Measurements from ENCODE around the gene BPIFB6.
"Not testable (repeated sequence)": the region's sequence is repeated elsewhere in the genome, so short reads cannot be mapped to it uniquely, and the experiment has no call there.

Gene BPIFB6

DNA sequence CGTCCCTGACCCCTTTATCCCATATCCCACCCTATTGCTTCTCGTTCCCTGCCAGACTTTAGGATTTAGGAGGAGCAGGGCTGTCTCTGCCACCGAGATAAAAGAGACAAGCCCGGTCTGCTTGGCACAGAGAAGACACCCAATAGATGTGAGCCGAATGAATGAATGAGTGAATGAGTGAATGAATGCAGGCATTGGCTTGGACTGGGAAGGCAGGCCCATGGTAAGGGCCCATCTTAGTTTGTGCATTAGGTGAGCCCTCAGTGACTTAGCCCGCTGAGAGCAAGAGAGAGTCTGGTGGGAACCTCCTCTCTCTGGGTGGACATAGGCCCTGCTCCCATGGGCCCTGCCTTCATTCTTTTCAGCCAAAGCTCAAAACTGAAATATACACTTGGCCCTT, 879 bp upstream of the BPIFB6 start:
- DNase-seq (ENCODE audit: low spot score), result no peak

DNA sequence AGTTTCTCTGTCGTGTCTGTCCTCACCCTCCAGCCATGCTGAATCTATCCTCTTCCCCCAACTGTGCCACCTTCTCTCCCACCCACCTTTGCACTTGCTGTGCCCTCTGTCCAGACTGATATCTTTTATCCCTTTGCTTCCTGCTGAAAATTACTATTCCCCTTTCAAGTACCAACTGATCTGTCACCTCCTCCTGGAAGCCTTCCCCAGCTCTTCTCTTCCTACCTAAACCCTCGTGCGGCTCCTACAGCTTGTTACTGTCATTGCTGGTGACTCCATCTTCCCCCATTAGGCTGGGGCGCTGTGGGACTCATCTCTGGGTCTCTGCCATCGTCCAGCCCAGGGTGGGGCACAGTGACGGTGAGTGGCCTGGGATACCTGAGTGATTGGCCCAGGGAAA, 1.1 kb downstream of the BPIFB6 start:
- DNase-seq (ENCODE audit: low spot score), result no peak

DNA sequence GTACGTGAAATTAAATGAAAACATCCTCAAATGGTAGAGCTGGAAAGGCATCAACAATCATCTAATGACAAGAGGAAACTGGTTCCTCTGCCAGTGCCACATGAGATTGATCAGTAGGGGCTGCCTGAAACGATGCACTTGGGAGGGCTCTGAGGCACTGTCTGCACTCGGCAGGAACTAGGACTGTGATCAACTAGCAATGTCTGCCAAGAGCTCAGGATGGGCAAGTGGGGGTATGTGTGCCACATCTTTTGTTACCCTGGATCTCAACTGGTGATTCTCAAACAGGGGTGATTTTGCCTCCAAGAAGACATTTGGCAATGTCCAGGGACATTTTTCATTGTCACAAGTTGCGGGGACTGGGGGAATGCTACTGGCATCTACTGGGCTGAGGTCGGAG, 1.9 kb downstream of the BPIFB6 start:
- no peak for DNase-seq (ENCODE audit: low spot score)

DNA sequence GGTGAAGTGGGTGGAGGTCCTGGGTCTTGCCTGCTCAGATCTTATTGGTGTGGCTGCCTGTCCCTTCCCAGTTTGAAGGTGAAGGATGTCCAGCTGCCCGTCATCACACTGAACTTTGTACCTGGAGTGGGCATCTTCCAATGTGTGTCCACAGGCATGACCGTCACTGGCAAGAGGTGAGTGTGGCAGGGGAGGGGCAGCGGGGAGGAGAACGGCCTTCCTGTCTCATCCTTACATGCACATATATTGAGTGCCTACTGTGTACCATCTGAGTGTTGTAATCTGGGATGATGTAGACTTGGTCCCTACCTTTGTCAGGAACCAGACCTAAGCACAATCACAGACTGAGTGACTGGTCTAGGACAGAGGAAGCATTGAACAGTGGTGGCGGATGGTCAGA, 2.7 kb downstream of the BPIFB6 start:
- DNase-seq (ENCODE audit: low spot score), result no peak

DNA sequence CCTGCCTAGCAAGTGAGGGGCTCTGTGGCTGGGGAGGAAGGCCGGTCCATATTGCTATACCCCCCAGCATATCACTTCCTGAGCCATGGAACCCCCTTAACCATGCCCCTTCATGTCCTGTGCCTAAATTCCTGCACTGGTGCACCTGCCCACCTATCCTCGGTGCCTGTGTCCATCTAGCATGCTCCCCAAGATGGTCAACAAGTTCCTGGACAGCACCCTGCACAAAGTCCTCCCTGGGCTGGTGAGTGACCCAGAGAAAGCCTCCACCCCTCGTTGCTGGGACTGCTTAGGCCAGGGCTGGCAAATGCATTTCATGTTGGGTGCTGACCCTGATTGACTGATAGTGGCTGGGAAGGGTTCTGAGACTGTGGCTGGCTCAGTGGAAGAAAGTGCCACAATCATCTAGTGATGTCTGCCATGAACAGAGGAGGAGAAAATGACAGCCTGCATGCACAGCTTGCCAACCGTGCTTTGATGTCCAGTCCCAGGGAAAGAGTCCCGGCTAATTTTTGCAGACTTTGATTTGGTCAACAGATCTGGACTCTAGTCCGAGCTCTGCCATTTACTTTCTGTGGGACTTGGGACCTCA, 3.5 kb downstream of the BPIFB6 start:
- DNase-seq (ENCODE audit: low spot score), result no peak

- DNase-seq (ENCODE audit: low spot score), result no peak
Measured at GRCh38 chr20:33037456-33037855, 6.0 kb downstream of the BPIFB6 start.

DNA sequence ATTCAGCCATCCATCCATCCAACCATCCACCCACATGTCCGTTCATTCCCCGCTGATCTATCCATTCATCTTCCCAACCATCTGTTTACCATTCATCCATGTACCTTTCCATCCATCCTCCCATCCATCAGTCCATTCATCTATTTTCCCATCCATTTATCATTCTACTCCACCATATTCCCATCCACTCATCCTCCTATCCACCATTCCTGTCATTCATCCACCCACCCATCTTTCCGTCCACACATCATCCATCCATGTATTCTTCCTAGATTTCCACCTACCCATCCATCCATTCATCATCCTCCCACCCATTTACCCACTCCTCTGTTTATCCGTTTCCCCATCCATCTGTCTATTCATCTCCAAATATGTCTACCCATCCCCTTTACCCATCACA, 6.8 kb downstream of the BPIFB6 start:
- DNase-seq (ENCODE audit: low spot score), result no peak

- DNase-seq (ENCODE audit: low spot score), result no peak
Measured at GRCh38 chr20:33042430-33042829, 11.0 kb downstream of the BPIFB6 start.

- no peak for DNase-seq (ENCODE audit: low spot score)
Measured at GRCh38 chr20:33042983-33043730, 11.7 kb downstream of the BPIFB6 start.

DNA sequence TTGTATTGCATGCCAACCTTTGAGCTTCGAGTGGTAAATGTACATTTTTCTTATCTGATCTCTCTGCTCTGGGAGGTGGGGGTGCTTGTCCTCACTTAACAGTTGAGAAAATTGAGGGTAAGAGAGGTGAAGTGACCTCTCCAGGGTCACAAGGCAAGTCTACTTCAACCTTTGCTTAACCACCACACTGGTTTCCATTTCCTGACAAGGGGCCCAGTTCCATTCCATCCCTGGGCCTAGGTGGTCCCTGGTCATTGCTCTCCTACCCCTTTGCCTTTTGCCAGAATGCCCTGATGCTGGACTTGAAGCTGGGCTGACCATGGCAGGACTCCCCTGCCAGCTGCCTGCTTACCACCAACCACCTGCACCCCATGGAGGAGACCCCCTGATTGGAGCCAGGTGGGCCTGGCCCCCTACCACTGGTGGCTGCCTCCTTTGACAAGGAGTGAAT, 12.3 kb downstream of the BPIFB6 start:
- no peak for DNase-seq (ENCODE audit: low spot score)

GRCh38 chr20:33045129-33045721, 13.8 kb downstream of the BPIFB6 start:
- DNase-seq (ENCODE audit: low spot score), result not testable (repeated sequence)

GRCh38 chr20:33046412-33046811, 15.0 kb downstream of the BPIFB6 start:
- DNase-seq (ENCODE audit: low spot score), result no peak

DNA sequence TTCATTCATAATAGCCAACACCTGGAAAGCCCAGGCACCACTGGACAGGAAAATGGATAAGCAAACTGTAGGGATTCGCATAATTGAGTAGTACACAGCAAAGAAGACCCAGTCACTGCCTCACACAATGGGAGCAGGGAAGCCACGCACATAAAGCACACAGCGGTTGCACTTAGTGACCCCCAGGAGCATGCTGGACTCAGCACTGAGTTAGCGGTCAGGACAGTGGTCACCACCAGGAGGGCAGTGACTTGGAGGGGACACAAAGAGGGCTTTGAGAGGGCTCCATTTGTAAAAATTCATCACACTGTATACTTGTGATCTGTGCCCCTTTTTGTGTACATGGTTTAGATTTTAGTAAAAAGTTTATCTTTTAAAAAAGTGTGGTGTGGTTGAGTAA, 19.9 kb downstream of the BPIFB6 start:
- no peak for DNase-seq (ENCODE audit: low spot score)

- DNase-seq (ENCODE audit: low spot score), result no peak
Measured at GRCh38 chr20:33053291-33054106, 22.1 kb downstream of the BPIFB6 start, which contains the start of gene BPIFB3. Gene BPIFB3 (plus strand): TSS chr20:33053903. CDS start chr20:33055436, 1,533 bp downstream.

DNA sequence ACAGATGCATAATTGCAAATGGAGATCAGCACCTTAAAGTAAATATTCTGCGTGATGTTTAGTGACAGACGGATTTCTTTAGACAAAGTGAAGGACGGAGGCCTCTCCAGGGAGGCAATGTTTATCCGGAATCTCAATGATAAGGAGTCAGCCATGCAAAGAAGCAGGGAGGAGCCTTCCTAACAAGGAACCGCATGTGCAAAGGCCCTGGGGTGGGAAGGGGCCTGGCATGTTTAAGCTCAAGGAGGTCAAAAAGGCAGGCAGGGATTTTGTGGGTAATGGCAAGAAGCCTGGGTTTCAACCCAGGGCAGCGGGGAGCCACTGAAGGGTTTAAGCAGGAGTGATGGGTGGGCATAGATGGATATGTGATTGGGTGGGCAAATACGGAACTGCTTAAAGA, 22.9 kb downstream of the BPIFB6 start:
- no peak for DNase-seq (ENCODE audit: low spot score)

DNA sequence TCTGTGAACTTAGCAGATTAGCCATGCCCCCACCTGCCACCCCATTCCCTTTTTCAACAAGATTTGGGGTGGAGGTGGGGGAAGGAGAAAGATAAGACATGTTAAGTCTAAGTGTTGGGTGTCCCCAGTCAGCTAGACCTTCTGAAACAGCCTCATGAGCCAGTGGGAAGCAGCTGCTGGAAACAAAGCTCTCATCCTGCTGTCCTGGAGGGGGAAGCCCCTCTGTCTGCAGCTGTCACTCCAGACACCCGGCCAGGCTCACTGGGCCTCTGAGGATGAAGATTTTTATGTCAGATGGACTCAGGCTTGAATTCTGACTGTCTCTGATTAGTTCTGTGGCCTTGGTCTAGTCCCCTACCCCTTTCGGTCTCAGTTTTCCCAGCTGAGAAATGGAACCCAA, 23.3 kb downstream of the BPIFB6 start:
- no peak for DNase-seq (ENCODE audit: low spot score)

DNA sequence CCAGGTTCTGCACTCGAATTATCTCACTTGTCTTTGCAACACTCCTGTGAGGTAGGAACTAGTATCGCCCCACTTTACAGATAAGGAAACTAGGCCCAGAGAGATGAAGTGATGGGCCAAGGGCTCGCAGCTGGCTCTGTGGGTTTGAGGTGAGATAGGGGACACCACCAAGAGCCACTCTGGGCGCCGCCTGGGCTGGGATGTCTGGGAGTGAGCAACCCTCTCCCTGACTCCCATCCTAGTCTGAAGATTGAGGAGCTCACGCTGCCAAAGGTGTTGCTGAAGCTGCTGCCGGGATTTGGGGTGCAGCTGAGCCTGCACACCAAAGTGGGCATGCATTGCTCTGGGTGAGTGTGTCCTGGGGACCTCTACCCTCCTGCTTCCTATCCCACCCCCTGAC, 27.7 kb downstream of the BPIFB6 start:
- DNase-seq (ENCODE audit: low spot score), result no peak

GRCh38 chr20:33059741-33060390, 28.4 kb downstream of the BPIFB6 start:
- DNase-seq (ENCODE audit: low spot score), result no peak

DNA sequence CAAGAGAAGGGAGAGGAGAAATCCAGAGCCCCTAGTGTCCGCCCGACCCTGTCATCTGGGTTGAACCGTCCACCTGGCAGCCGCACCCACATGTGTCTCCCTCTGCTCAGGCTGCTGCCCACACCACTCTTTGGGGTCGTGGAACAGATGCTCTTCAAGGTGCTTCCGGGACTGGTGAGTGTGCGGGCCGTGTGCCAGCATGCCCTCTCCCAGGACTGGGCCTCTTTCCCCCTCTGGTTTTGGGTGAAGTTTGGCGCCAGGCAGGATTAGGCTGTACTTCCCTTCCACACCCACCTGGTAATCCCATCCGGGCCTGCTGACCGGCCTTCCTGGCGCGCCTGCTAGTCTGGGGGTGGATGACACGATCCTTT, 30.2 kb downstream of the BPIFB6 start:
- no peak for DNase-seq (ENCODE audit: low spot score)

- DNase-seq (ENCODE audit: low spot score), result no peak
Measured at GRCh38 chr20:33062105-33062824, 30.8 kb downstream of the BPIFB6 start.

DNA sequence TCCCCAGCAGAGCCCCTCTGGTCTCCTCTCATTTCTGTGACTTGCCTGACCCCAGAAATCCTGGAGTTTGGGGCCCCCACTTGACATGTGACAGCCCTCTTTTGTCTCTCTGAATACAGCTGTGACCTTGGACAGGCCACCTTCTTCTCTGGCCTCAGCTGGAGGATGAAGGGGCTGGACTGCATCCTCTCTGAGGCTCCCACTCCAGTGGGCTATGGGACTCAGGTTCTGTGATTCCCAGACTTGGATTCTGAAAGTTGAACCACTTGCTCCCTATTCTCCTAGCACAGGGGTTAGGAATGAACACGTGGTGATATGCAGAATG, 31.3 kb downstream of the BPIFB6 start:
- DNase-seq (ENCODE audit: low spot score), result no peak

- no peak for DNase-seq (ENCODE audit: low spot score)
Measured at GRCh38 chr20:33063271-33063670, 31.8 kb downstream of the BPIFB6 start.
